ENCODE data around the gene TCERG1. TPM values are rescaled to one million over a fixed set of nuclear protein-coding genes. Genes with fewer than 3 reads are reported as not detected.

Gene TCERG1
- total and polyA plus RNA-seq, 9 donors, result 23.6 to 70.1 (median 47.2) TPM

DNA sequence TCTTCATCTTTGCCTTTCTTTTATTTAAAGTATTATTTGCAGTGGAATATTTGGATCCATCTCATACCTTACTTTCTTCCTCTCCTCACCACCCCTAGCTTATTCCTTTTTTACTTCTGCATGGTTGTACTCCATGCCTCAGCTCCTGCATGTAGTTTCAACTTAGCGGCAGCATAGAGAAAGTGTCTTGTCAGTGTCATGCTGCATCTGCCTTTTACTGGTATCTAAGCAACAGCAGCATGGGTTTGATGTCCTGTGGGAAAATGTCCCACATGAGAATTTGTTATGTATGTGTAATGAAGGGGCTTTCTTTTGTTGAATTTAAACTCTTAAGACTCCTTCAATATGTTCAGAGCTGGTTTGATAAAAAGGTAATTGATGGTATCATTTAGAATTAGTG, 20.6 kb downstream of the TCERG1 start:
- H3K36me3 ChIP-seq, result no peaks in the 10 kb centered on the region
- no peak overlapping the region for H3K4me3 ChIP-seq
- H3K9me3 ChIP-seq, result no peaks in the 10 kb centered on the region
- TF ChIP-seq POLR2A (IDR thresholded peaks at IDR 0.05) (no peak), EP300 (IDR thresholded peaks at IDR 0.05) (no peak)
- TF ChIP-seq, protein P1, sequence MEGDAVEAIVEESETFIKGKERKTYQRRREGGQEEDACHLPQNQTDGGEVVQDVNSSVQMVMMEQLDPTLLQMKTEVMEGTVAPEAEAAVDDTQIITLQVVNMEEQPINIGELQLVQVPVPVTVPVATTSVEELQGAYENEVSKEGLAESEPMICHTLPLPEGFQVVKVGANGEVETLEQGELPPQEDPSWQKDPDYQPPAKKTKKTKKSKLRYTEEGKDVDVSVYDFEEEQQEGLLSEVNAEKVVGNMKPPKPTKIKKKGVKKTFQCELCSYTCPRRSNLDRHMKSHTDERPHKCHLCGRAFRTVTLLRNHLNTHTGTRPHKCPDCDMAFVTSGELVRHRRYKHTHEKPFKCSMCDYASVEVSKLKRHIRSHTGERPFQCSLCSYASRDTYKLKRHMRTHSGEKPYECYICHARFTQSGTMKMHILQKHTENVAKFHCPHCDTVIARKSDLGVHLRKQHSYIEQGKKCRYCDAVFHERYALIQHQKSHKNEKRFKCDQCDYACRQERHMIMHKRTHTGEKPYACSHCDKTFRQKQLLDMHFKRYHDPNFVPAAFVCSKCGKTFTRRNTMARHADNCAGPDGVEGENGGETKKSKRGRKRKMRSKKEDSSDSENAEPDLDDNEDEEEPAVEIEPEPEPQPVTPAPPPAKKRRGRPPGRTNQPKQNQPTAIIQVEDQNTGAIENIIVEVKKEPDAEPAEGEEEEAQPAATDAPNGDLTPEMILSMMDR (IDR thresholded peaks at IDR 0.05), result no peak
- intact Hi-C loops (cut with DNase I), result no loop called here
- no peak overlapping the region for H3K27ac ChIP-seq
- DNase-seq, result no peak
- H3K27me3 ChIP-seq, result no peaks in the 10 kb centered on the region
- H3K4me1 ChIP-seq (ENCODE audit: insufficient read depth), result no peaks in the 10 kb centered on the region
- 90 to 98% (median 92%) methylated on average over 1 of the region's 1 CpG for WGBS, 3 donors

DNA sequence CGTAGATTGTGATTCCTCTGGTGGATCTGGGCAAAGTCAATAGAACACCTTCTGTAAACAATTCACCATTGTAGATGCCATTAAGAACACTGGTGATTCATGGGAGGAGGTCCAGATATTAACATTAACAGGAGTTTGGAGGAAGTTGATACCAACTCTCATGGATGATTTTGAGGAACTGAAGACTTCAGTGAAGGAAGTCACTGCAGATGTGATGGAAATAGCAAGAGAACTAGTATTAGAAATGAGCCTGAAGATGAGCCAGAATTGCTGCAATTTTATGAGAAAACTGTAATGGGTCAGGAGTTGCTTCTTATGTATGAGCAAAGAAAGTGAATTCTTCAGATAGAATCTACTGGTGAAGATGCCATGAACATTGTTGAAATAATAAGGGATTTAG, 26.9 kb downstream of the TCERG1 start:
- H3K4me3 ChIP-seq, result no peak overlapping the region
- no peaks in the 10 kb centered on the region for H3K27me3 ChIP-seq
- intact Hi-C loops (cut with DNase I), result no loop called here
- TF ChIP-seq POLR2A (IDR thresholded peaks at IDR 0.05) (no peak), EP300 (IDR thresholded peaks at IDR 0.05) (no peak)
- TF ChIP-seq, protein P1 (IDR thresholded peaks at IDR 0.05), result no peak
- H3K9me3 ChIP-seq, result no peaks in the 10 kb centered on the region
- H3K36me3 ChIP-seq, result no peaks in the 10 kb centered on the region
- 92 to 96% (median 94%) methylated on average over 1 of the region's 1 CpG for WGBS, 3 donors
- H3K27ac ChIP-seq, result no peak overlapping the region
- DNase-seq, result no peak
- no peaks in the 10 kb centered on the region for H3K4me1 ChIP-seq (ENCODE audit: insufficient read depth)

DNA sequence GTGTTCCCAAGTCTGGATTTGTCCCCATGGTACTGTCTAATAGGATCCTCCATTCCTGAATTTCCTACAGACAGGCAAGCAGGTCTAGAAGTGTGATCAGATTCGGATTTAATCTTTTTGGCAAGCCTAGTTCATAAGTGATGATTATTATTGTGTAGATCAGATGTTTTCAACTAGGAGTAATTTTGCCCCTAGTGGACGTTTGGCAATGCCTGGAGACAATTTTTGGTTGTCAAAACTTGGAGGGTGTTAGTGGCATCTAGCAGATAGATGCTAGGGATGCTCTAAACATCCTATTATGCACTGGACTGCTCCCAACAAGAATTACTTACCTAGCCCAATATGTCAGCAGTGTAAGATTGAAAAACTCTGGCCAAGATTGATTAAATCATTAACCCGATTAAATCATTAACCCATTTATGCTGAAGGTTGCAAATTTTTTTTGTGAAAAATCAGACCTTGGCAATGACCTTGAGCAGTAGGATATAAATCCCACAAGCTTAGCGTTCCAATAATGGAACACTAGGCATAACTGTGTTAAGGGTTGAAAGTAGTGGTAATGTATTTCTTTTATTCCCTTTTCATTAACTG, 28.2 kb downstream of the TCERG1 start:
- 75 to 85% (median 84%) methylated on average over 4 of the region's 4 CpGs for WGBS, 3 donors
- no peak for DNase-seq
- Histone ChIP-seq H3K36me3 (no peaks in the 10 kb centered on the region), H3K4me1 (ENCODE audit: insufficient read depth) (no peaks in the 10 kb centered on the region), H3K9me3 (no peaks in the 10 kb centered on the region), H3K27me3 (no peaks in the 10 kb centered on the region), H3K27ac (no peak overlapping the region), H3K4me3 (no peak overlapping the region)
- TF ChIP-seq EP300 (IDR thresholded peaks at IDR 0.05) (no peak), POLR2A (IDR thresholded peaks at IDR 0.05) (no peak)
- TF ChIP-seq, protein P1 (IDR thresholded peaks at IDR 0.05), result no peak
- intact Hi-C loops (cut with DNase I), result no loop called here

DNA sequence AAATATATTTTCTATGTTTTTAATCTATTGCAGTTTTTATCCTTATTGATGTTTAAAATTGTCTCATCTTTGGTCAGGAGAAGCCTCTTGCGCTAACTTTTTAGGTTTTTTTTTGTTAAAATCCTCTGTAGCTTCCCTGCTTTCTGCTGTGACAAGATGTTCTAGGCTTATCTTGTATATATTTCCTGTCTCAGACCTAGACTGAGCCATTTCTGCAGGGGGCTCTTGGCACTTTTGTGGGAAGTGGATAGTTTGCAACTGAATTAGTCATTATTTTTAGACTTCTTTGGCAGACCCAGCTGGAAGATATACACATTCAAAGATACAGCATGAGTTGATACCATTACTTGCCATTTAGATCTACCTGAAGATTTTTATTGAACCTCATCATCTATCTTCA, 28.8 kb downstream of the TCERG1 start:
- no peak overlapping the region for H3K27ac ChIP-seq
- TF ChIP-seq EP300 (IDR thresholded peaks at IDR 0.05) (no peak), POLR2A (IDR thresholded peaks at IDR 0.05) (no peak)
- TF ChIP-seq, protein P1 (IDR thresholded peaks at IDR 0.05), result no peak
- intact Hi-C loops (cut with DNase I), result no loop called here
- H3K4me3 ChIP-seq, result no peak overlapping the region
- no peaks in the 10 kb centered on the region for H3K36me3 ChIP-seq
- no peaks in the 10 kb centered on the region for H3K27me3 ChIP-seq
- no peak for DNase-seq
- H3K4me1 ChIP-seq (ENCODE audit: insufficient read depth), result no peaks in the 10 kb centered on the region
- no peaks in the 10 kb centered on the region for H3K9me3 ChIP-seq
- 36 to 59% (median 43%) methylated on average over 1 of the region's 1 CpG for WGBS, 3 donors

All from ovary (tissue), 9 donors.